GM18502 (cell line): ENCODE measurements around the gene ADGRL3.
"Not testable (repeated sequence)": the region's sequence is repeated elsewhere in the genome, so short reads cannot be mapped to it uniquely, and the experiment has no call there.

Experiments
- ATAC-seq: cut with Tn5 transposase; IDR thresholded peaks from one replicate; pipeline ENCODE4 v1.9.1; 2021; ENCODE audit warnings: mild to moderate bottlenecking; ENCODE audit not compliant: unreplicated experiment, poor library complexity

The ADGRL3 gene

GRCh38 chr4:61596606-61597340 is 396.6 kb downstream of the ADGRL3 start:
- no peak for ATAC-seq

GRCh38 chr4:61603086-61603485 is 403.0 kb downstream of the ADGRL3 start:
- ATAC-seq, result no peak

- ATAC-seq, result no peak
These were observed 403.9 kb downstream of the ADGRL3 start for GRCh38 chr4:61604054-61604453.

- no peak for ATAC-seq
These were observed 405.9 kb downstream of the ADGRL3 start for GRCh38 chr4:61605984-61606383.

DNA sequence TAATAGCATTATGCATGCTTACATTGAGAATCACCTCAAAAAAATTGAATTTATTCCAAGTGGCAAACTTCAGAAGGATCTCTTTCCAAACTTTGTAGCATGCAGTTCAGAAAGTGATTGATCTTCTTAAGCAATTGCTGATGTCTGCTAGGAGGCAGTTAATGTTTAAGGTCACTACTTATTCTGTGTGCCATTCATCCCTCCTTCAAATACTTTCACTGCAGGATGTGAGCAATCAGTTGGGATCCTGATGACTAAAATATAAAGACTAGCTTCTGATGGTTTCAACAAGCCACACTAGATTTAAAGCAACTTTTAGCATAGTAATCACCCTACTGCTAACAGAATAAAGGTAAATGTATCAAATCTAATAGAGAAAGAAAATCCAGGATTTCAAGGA is 414.1 kb downstream of the ADGRL3 start:
- no peak for ATAC-seq

DNA sequence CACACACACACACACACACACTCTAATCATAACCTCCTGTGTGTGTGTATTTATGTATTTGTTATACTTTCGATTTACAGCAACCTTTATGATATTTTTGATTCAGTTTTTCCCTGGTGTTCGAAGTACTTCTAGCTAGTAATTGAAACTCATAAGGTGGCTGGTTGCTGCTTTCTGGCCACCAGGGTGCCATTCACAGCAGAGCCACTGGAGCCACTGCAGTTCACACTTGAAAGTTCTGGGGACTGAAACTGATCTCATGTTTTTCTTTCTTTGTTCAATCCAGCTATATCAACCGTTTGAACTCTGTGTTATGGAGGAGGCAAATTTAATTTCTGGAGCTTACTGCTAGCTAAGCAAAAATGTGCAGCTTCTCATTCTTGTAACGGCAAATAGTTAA is 419.4 kb downstream of the ADGRL3 start:
- no peak for ATAC-seq

- ATAC-seq, result no peak
These were observed 428.2 kb downstream of the ADGRL3 start for GRCh38 chr4:61628282-61628681.

DNA sequence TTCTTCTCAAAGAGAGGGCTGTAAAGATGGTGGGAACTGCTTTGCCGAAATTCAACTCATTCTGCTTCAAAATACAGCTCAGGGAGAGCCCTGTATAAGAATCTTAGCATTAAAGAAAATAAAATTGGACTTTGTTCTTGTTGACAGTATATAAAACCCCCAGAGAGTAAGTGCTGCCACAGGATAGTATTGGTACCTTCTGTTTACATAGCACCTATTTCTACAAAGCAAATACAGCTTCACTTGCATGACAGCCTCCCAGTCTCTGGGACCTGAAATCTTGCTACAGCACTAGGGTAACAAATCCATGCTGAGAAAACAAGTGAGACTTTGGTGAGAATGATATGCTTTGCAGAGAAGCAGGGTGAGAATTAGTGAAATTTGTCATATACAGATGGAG is 428.6 kb downstream of the ADGRL3 start:
- no peak for ATAC-seq

DNA sequence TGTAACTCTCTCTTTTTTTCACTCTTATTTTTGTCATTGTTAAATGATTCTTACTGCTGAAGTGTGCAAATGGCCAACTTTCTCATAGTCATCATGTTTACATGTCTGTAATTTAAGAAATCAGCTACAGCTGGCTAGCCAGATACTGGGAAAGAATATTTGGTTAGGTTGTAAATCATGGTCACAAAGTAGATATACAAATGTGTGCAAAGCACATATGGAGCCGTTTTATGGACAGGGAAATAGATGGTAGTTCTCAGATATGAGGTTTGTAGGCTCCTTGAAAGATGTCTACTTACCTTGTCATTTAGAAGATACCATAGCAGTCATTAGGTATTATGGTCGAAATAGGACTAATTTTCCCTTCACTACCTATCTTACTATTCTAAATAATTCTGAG is 430.4 kb downstream of the ADGRL3 start:
- no peak for ATAC-seq

DNA sequence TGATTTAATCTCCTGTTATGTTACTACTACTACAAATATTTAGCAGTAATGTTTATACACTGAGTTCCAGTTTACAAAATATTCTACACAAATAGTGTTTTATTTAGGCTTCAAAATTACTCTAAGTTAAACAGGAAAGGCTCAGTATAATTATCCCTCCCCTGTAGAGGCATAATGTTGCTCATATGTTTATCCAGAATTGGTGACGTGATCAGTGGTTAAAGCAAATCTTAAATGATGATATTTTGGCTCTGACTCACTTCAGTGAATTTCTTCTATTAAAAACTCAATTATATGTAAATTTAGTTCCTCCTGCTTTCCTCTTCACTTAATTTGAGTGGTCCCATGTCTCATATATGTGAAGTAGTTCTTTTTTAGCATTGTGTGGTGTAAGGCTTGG is 438.5 kb downstream of the ADGRL3 start:
- no peak for ATAC-seq

DNA sequence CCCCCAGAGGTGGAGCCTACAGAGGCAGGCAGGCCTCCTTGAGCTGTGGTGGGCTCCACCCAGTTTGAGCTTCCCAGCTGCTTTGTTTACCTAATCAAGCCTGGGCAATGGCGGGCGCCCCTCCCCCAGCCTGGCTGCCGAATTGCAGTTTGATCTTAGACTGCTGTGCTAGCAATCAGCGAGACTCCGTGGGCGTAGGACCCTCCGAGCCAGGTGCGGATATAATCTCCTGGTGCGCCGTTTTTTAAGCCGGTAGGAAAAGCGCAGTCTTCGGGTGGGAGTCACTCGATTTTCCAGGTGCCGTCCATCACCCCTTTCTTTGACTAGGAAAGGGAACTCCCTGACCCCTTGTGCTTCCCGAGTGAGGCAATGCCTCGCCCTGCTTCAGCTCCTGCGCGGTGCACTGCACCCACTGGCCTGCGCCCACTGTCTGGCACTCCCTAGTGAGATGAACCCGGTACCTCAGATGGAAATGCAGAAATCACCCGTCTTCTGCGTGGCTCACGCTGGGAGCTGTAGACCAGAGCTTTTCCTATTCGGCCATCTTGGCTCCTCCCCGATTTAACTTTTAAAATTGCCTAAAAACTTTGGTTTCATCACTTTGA is 446.7 kb downstream of the ADGRL3 start:
- ATAC-seq, result not testable (repeated sequence)

DNA sequence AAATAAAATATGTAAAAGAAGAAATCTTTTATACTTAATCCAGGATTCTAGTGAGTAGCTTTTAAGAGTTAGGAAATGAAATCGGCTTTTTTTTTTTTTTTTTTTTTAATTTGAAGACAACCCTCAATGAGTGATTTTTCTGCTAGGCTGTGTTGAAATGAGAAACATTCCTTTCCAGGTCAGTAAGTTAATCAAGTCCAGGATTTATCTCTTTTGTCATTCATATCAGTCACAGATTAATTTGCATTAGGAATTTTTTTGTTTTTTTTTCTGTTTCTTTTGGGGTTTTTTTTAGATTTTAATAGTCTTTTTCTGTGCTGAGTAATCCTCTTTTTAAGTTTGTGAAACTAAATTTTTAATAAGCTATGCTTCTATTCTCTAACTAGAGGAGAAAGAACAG is 448.1 kb downstream of the ADGRL3 start:
- ATAC-seq, result no peak

GRCh38 chr4:61657016-61657415 is 456.9 kb downstream of the ADGRL3 start:
- no peak for ATAC-seq

DNA sequence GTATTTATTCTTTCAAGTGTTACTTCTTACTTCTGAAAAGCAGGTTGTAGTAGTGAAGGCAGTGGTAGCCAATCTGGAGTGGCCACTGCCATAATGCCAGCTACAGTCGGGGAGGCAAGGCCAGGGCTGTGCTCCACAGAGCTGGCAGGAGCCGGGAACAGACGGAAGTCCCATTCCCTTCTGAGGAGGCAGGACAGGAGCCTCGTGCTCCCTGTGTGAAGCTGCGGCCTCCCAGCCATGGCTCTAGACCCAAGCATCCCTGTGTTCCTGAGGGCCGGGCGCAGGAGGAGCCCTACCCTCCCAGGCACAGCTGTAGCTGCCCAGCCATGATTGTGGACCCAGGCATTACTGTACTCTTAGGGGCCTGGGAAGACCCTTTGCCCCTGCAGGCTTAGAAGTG is 461.8 kb downstream of the ADGRL3 start:
- no peak for ATAC-seq

- ATAC-seq, result no peak
These were observed 462.2 kb downstream of the ADGRL3 start for GRCh38 chr4:61662362-61662761.

DNA sequence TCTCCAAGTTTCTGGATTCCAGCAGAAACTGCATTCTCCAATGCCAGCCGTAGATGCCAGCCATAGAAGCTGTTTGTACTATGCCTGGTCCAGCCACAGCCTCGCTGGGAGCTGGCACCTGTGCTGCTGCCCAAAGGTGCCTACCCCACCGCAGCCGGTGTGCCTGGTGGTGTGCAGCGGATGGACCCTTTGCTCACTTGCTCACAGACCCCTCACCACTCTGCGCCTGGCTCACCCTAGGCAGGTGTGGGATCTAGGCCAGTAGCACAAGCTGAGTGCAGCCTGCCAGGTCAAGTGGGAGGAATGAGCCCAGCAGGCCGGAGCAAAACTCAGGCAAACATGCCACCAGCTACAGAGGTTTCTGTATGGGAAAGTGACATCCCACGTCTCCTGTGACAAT is 463.2 kb downstream of the ADGRL3 start:
- ATAC-seq, result no peak

DNA sequence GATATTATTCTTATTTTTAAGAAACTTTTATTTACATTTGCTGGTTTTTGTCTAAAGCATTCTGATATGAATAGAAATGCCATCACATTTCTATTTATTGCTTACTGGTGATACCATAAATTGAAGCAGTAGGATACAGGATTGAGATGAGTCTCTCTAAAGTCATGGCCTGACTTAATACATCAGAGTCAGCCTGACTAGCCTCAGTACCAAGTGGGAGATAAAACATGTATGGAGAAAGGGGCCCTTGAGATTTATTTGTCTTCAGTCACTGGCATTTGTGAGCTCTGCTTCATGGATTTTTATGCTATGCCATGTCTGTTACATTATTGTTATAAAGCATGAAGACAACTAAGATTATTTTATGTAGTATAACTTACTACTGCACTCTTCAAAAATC is 465.5 kb downstream of the ADGRL3 start:
- ATAC-seq, result no peak

- no peak for ATAC-seq
These were observed 466.1 kb downstream of the ADGRL3 start for GRCh38 chr4:61666244-61666643.

- no peak for ATAC-seq
These were observed 471.5 kb downstream of the ADGRL3 start for GRCh38 chr4:61671599-61671998.

DNA sequence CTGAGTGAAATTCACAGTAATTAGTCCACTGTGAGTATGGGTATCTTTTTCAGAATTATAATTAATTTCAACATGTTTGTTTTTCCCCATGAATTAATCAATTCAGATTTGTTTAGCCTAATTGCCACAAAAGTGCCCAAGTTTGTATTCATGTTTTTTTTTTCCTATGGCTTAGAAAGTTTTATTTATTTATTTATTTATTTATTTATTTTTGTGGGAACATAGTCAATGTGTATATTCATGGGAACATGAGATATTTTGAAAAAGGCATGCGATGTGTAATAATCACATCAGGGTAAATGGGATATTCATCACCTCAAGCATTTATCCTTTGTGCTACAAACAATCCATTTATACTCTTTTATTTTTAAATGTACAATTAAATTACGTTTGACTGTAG is 475.3 kb downstream of the ADGRL3 start:
- ATAC-seq, result no peak

DNA sequence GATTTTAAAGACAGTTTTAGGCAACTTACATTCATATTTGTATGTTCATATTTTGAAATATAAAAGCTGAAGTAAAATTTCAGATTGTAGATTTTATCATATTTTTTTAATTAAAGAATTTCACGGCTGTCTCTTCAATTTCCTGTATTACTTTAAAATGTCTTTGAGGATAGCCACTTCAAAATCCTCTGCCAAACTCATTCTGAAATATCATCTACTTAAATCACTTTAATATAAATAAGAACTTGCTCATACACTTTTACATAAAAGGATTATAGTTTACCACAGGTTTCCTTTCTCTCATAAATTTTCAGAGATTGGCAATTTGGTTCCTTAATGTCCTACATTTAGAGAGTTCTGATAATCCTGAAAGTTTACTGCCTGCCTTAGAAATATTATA is 478.2 kb downstream of the ADGRL3 start:
- ATAC-seq, result no peak

DNA sequence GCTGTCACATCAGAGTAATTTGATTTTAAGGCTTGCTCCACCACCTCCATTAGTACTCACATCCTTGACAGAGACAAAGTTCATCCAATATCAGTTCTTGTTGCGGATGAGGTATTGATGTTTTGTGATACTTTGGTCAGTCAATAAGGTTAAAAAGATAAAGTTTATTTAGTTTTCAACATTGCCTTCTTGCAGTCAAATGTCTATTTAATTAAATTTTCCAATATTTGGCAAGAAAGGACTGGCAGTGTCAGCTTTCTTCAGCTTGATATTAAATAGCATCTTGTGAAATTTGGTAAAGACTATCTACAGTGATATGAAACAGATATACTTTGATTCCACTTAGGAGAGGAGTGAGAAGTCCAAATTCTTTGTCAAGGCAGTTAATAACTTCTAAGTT is 493.4 kb downstream of the ADGRL3 start:
- ATAC-seq, result no peak
